Neuronal stem cell (in vitro differentiated cells): ENCODE data around the gene VWF.
A peak's percentile ranks its signal among the peaks of the same experiment; 100 is the strongest.

ENCODE experiments used
- DNase-seq: peaks from one replicate; pipeline ENCODE4 v3.0.0-alpha.2; 2013; ENCODE audit warnings: low spot score
- H2AFZ ChIP-seq: one replicate; pipeline ENCODE4 v1.6.1; 2013; ENCODE audit warnings: mild to moderate bottlenecking, low read length, inconsistent platforms
- H2AK5ac ChIP-seq: 2 replicates; pipeline ENCODE4 v1.6.1; 2013; ENCODE audit warnings: low read depth, mild to moderate bottlenecking, inconsistent platforms, low read length, moderate library complexity, mixed read lengths
- H2BK120ac ChIP-seq: 2 replicates; pipeline ENCODE4 v1.6.1; 2013; ENCODE audit warnings: low read depth, mild to moderate bottlenecking, inconsistent platforms, low read length, moderate library complexity, mixed read lengths
- H2BK12ac ChIP-seq: one replicate; pipeline ENCODE4 v1.6.1; 2013; ENCODE audit warnings: low read length, inconsistent platforms
- H2BK15ac ChIP-seq: 2 replicates; pipeline ENCODE4 v1.6.1; 2013; ENCODE audit warnings: mild to moderate bottlenecking, low read length, inconsistent platforms, mixed read lengths
- H2BK5ac ChIP-seq: one replicate; pipeline ENCODE4 v1.6.1; 2013; ENCODE audit warnings: inconsistent platforms, mild to moderate bottlenecking, low read length, moderate library complexity
- H3K14ac ChIP-seq: one replicate; pipeline ENCODE4 v1.6.1; 2013; ENCODE audit warnings: low read length, inconsistent platforms
- H3K18ac ChIP-seq: 2 replicates; pipeline ENCODE4 v1.6.1; 2013; ENCODE audit warnings: low read length, inconsistent platforms
- H3K23ac ChIP-seq: 2 replicates; pipeline ENCODE4 v1.6.1; 2013; ENCODE audit warnings: low read depth, mild to moderate bottlenecking, mixed read lengths, low read length, inconsistent platforms; ENCODE audit not compliant: poor library complexity
- H3K27ac ChIP-seq: replicated peaks from 3 replicates; pipeline ENCODE4 v1.5.1; 2013; ENCODE audit warnings: low read length, inconsistent platforms
- H3K27me3 ChIP-seq, 3 experiments: 2 replicates each; pipeline ENCODE4 v1.6.1; 2013; ENCODE audit warnings: low read length in 3 of 3, mild to moderate bottlenecking in 2 of 3, inconsistent platforms in 1 of 3, low read depth in 1 of 3, mixed read lengths in 1 of 3, moderate library complexity in 1 of 3; ENCODE audit not compliant: control insufficient read depth in 3 of 3, insufficient read depth in 3 of 3
- H3K36me3 ChIP-seq, 2 donors: replicated peaks in 1 of 2; 2 replicates each; pipeline ENCODE4 v1.6.1; 2013; ENCODE audit warnings: low read length in 2 of 2; ENCODE audit not compliant: control insufficient read depth in 2 of 2, insufficient read depth in 2 of 2
- H3K4ac ChIP-seq: 2 replicates; pipeline ENCODE4 v1.6.1; 2013; ENCODE audit warnings: inconsistent platforms, mild to moderate bottlenecking, low read length, moderate library complexity
- H3K4me1 ChIP-seq, 2 donors: 1 replicate in 1 of 2; 2 replicates in 1 of 2; pipeline ENCODE4 v1.6.1; 2013; ENCODE audit warnings: low read length in 2 of 2, low read depth in 1 of 2; ENCODE audit not compliant: control insufficient read depth in 2 of 2, insufficient read depth in 1 of 2
- H3K4me2 ChIP-seq: one replicate; pipeline ENCODE4 v1.6.1; 2013; ENCODE audit warnings: mild to moderate bottlenecking, low read length, inconsistent platforms; ENCODE audit not compliant: insufficient read depth, poor library complexity, severe bottlenecking
- H3K4me3 ChIP-seq, 2 donors: 2 replicates each; pipeline ENCODE4 v1.5.1; 2013; ENCODE audit warnings: low read length in 2 of 2, mild to moderate bottlenecking in 2 of 2, inconsistent platforms in 1 of 2, moderate library complexity in 1 of 2
- H3K79me1 ChIP-seq: one replicate; pipeline ENCODE4 v1.6.1; 2013; ENCODE audit warnings: low read depth, mild to moderate bottlenecking, inconsistent platforms, low read length, moderate library complexity
- H3K9ac ChIP-seq: one replicate; pipeline ENCODE4 v1.6.1; 2013; ENCODE audit warnings: mild to moderate bottlenecking, low read depth, low read length, inconsistent platforms; ENCODE audit not compliant: poor library complexity
- H3K9me3 ChIP-seq, 2 donors: replicated peaks in 1 of 2; 2 replicates each; pipeline versions ENCODE3 to v1.6.1; 2013; ENCODE audit warnings: low read length in 2 of 2, mild to moderate bottlenecking in 2 of 2, inconsistent platforms in 1 of 2, low read depth in 1 of 2, mixed read lengths in 1 of 2, moderate library complexity in 1 of 2; ENCODE audit not compliant: control insufficient read depth in 2 of 2, insufficient read depth in 1 of 2
- H4K8ac ChIP-seq: one replicate; pipeline ENCODE4 v1.6.1; 2013; ENCODE audit warnings: low read depth, mild to moderate bottlenecking, inconsistent platforms, low read length, moderate library complexity
- H4K91ac ChIP-seq: one replicate; pipeline ENCODE4 v1.6.1; 2013; ENCODE audit warnings: low read length, low read depth, mild to moderate bottlenecking, inconsistent platforms; ENCODE audit not compliant: poor library complexity
- WGBS, 2 donors: extraction: QIAGEN DNeasy Blood & Tissue Kit; methylation state at CpG; one replicate each; pipeline ENCODE4 v1.1.7; 2013; ENCODE audit warnings: missing lambda C conversion rate in 2 of 2, mixed read lengths in 1 of 2; ENCODE audit not compliant: insufficient read length in 2 of 2, insufficient replicate concordance in 1 of 2; ENCODE audit errors: extremely low coverage in 2 of 2; 5-methylcytosine and 5-hydroxymethylcytosine counted together

The VWF gene

GRCh38 chr12:6062757-6063735 lies 61.4 kb downstream of the VWF start:
- Histone ChIP-seq H2AFZ (no peak overlapping the region), H3K4me3 (no peak overlapping the region), H2BK120ac (no peak overlapping the region), H4K8ac (peak overlapping the region; percentile 52), H3K18ac (peak overlapping the region; percentile 66), H3K27me3 (no peaks in the 10 kb centered on the region), H2AK5ac (peak overlapping the region; percentile 16), H3K4me2 (no peak overlapping the region), H3K27ac (no peak overlapping the region), H3K79me1 (peaks cover 2% of the 10 kb centered on the region), H4K91ac (no peak overlapping the region), H2BK15ac (peak overlapping the region; percentile 18), H3K4ac (no peak overlapping the region), H3K36me3 (no peaks in the 10 kb centered on the region), H3K23ac (no peak overlapping the region), H3K14ac (no peak overlapping the region), H2BK12ac (peak overlapping the region; percentile 70), H3K9ac (no peak overlapping the region), H3K9me3 (no peaks in the 10 kb centered on the region), H2BK5ac (no peak overlapping the region), H3K4me1 (peaks cover 3 to 6% of the 10 kb centered on the region in 2 donors)
- no CpG with 5 or more reads among the region's 20 CpGs for WGBS, 2 donors
- DNase-seq = peak; percentile 57

- Histone ChIP-seq H3K4me1 (peaks cover 3 to 6% of the 10 kb centered on the region in 2 donors), H3K36me3 (no peaks in the 10 kb centered on the region), H3K27me3 (no peaks in the 10 kb centered on the region), H3K14ac (no peak overlapping the region), H3K23ac (no peak overlapping the region), H3K18ac (peak overlapping the region; percentile 17), H3K9ac (no peak overlapping the region), H2BK15ac (peak overlapping the region; percentile 18), H2AFZ (no peak overlapping the region), H2BK120ac (no peak overlapping the region), H4K91ac (no peak overlapping the region), H2BK12ac (peak overlapping the region; percentile 70), H3K9me3 (no peaks in the 10 kb centered on the region), H2AK5ac (peak overlapping the region; percentile 16), H3K27ac (no peak overlapping the region), H2BK5ac (no peak overlapping the region), H4K8ac (no peak overlapping the region), H3K79me1 (peaks cover 2% of the 10 kb centered on the region), H3K4ac (no peak overlapping the region), H3K4me2 (no peak overlapping the region), H3K4me3 (no peak overlapping the region)
- no peak for DNase-seq
- no CpG with 5 or more reads among the region's 3 CpGs for WGBS, 2 donors
These were observed 62.1 kb downstream of the VWF start for GRCh38 chr12:6062395-6062756.

GRCh38 chr12:6061660-6062059 lies 62.8 kb downstream of the VWF start:
- H3K9ac ChIP-seq = no peak overlapping the region
- peaks cover 6% of the 10 kb centered on the region in 2 donors for H3K4me1 ChIP-seq
- no peak overlapping the region for H2AK5ac ChIP-seq
- no peak overlapping the region for H3K27ac ChIP-seq
- H3K14ac ChIP-seq = no peak overlapping the region
- H2BK12ac ChIP-seq = no peak overlapping the region
- no peak overlapping the region for H4K91ac ChIP-seq
- no peak overlapping the region for H4K8ac ChIP-seq
- no peak overlapping the region for H3K23ac ChIP-seq
- no peak overlapping the region for H3K18ac ChIP-seq
- H2BK15ac ChIP-seq = no peak overlapping the region
- DNase-seq = no peak
- no peak overlapping the region for H2BK5ac ChIP-seq
- no peak overlapping the region for H2AFZ ChIP-seq
- H3K9me3 ChIP-seq = no peaks in the 10 kb centered on the region
- H3K4me3 ChIP-seq = no peak overlapping the region
- no CpG with 5 or more reads among the region's 3 CpGs for WGBS, 2 donors
- no peak overlapping the region for H3K4me2 ChIP-seq
- no peaks in the 10 kb centered on the region for H3K36me3 ChIP-seq
- peaks cover 0 to 5% (median 0%) of the 10 kb centered on the region in 3 experiments for H3K27me3 ChIP-seq
- peaks cover 2% of the 10 kb centered on the region for H3K79me1 ChIP-seq
- no peak overlapping the region for H3K4ac ChIP-seq
- no peak overlapping the region for H2BK120ac ChIP-seq

GRCh38 chr12:6059860-6060565 lies 64.5 kb downstream of the VWF start:
- H4K8ac ChIP-seq = no peak overlapping the region
- H3K9me3 ChIP-seq = no peaks in the 10 kb centered on the region
- no peak overlapping the region for H3K4me3 ChIP-seq
- no peak overlapping the region for H3K23ac ChIP-seq
- H3K27me3 ChIP-seq = peaks cover 0 to 9% (median 0%) of the 10 kb centered on the region in 3 experiments
- H4K91ac ChIP-seq = no peak overlapping the region
- H2BK5ac ChIP-seq = no peak overlapping the region
- H3K9ac ChIP-seq = no peak overlapping the region
- H3K36me3 ChIP-seq = no peaks in the 10 kb centered on the region
- peaks cover 6 to 8% of the 10 kb centered on the region in 2 donors for H3K4me1 ChIP-seq
- H3K79me1 ChIP-seq = peaks cover 2% of the 10 kb centered on the region
- peak overlapping the region; percentile 7 for H3K18ac ChIP-seq
- no peak overlapping the region for H3K4ac ChIP-seq
- no peak overlapping the region for H2BK12ac ChIP-seq
- no peak overlapping the region for H3K27ac ChIP-seq
- H3K14ac ChIP-seq = no peak overlapping the region
- no peak overlapping the region for H3K4me2 ChIP-seq
- H2BK15ac ChIP-seq = no peak overlapping the region
- no peak overlapping the region for H2BK120ac ChIP-seq
- no peak overlapping the region for H2AFZ ChIP-seq
- no peak for DNase-seq
- WGBS, 2 donors = no CpG with 5 or more reads among the region's 14 CpGs
- no peak overlapping the region for H2AK5ac ChIP-seq
